Panc1 (cell line): ENCODE data around the gene HMCN2. TPM values are rescaled to one million over a fixed set of nuclear protein-coding genes. Genes with fewer than 3 reads are reported as not detected.

ENCODE experiments used
- ATAC-seq: fragments of 200-7000 bp; cut with Tn5 transposase; 2 replicates; pipeline ENCODE4 v1.9.1; 2020; ENCODE audit warnings: mild to moderate bottlenecking, moderate library complexity
- BruUV-seq: library from RNA; stranded (reverse); fragments of 400-500 nt; replicated peaks from 2 replicates; lab custom pipeline; 2021; lab: Mats Ljungman, UMichigan
- CTCF ChIA-PET: fragments of 300-600 bp; sonication (Branson Sonifier 250); formaldehyde crosslinking; loops from one replicate; lab custom pipeline; 2022; ENCODE audit warnings: antibody characterized with exemption; lab: Charles Lee
- POLR2A ChIA-PET: fragments of 300-600 bp; sonication (Branson Sonifier 250); formaldehyde crosslinking; loops from one replicate; lab custom pipeline; 2022; ENCODE audit warnings: antibody characterized with exemption; lab: Charles Lee
- DNase-seq: peaks from one replicate; pipeline ENCODE4 v3.0.0-alpha.2; 2010; ENCODE audit warnings: low read depth, low spot score
- H3K27ac ChIP-seq: 2 replicates; pipeline ENCODE4 v1.5.1; 2011; ENCODE audit warnings: mild to moderate bottlenecking, low read length, inconsistent platforms
- H3K27me3 ChIP-seq: fragments of 200-500 bp; sonication (Bioruptor generic); 2 replicates; pipeline ENCODE4 v1.6.0; 2014; ENCODE audit warnings: low read length, inconsistent platforms; ENCODE audit not compliant: control insufficient read depth, insufficient read depth
- H3K36me3 ChIP-seq: fragments of 200-500 bp; sonication (Bioruptor generic); 2 replicates; pipeline ENCODE4 v1.5.1; 2014; ENCODE audit warnings: inconsistent platforms, mild to moderate bottlenecking, low read length, moderate library complexity; ENCODE audit not compliant: control insufficient read depth, insufficient read depth
- H3K4me1 ChIP-seq: 2 replicates; pipeline ENCODE4 v1.5.1; 2011; ENCODE audit warnings: inconsistent platforms, mild to moderate bottlenecking, low read length, moderate library complexity; ENCODE audit not compliant: control insufficient read depth, insufficient read depth
- H3K4me3 ChIP-seq, 2 experiments: 2 replicates each; pipeline ENCODE4 v1.5.1; 2011 to 2012; ENCODE audit warnings: low read depth in 2 of 2, low read length in 2 of 2, mild to moderate bottlenecking in 2 of 2, inconsistent platforms in 1 of 2, moderate library complexity in 1 of 2
- H3K9me3 ChIP-seq: fragments of 200-500 bp; sonication (Bioruptor generic); 2 replicates; pipeline ENCODE4 v1.5.1; 2014; ENCODE audit warnings: low read depth, mild to moderate bottlenecking, inconsistent platforms, low read length, moderate library complexity; ENCODE audit not compliant: control insufficient read depth, insufficient read depth
- POLR2AphosphoS5 ChIP-seq: IDR thresholded peaks from 2 replicates; pipeline ENCODE4 v1.6.1; 2012; ENCODE audit warnings: mild to moderate bottlenecking, low read depth, low read length, moderate library complexity
- SIN3A ChIP-seq: IDR thresholded peaks from 2 replicates; pipeline ENCODE4 v1.6.1; 2012; ENCODE audit warnings: low read depth, mild to moderate bottlenecking, low read length, moderate library complexity, borderline replicate concordance; ENCODE audit not compliant: insufficient read depth
- TCF7L2 ChIP-seq: IDR thresholded peaks from 2 replicates; pipeline ENCODE4 v1.6.1; 2011; ENCODE audit warnings: mild to moderate bottlenecking, low read depth, low read length, inconsistent platforms
- in situ Hi-C: cut with HindIII; loops from 2 replicates; pipeline ENCODE4 v1.10.0; 2016; ENCODE audit warnings: low sequenced_read_pairs, low pct_unique_long_range_greater_than_20kb
- intact Hi-C: fragments of 100-400 bp; cut with micrococcal nuclease; formaldehyde crosslinking; loops from one replicate; pipeline ENCODE4 v1.10.0; 2022; ENCODE audit not compliant: unreplicated experiment
- total RNA-seq: library from RNA; stranded (reverse); gene quantifications from one replicate; pipeline ENCODE4 v1.2.1, GENCODE V29; 2021; ENCODE audit not compliant: unreplicated experiment
- TF ChIP-seq, protein P1 (sequence below): fragments of 450-650 bp; IDR thresholded peaks from 2 replicates; pipeline ENCODE4 v1.5.1; 2017; ENCODE audit warnings: mild to moderate bottlenecking
- TF ChIP-seq, protein P2 (sequence below), 2 experiments: IDR thresholded peaks; 2 replicates each; pipeline ENCODE4 v1.6.1; 2011 to 2012; ENCODE audit warnings: low read depth in 2 of 2, control low read depth in 1 of 2, low read length in 1 of 2, mild to moderate bottlenecking in 1 of 2, moderate library complexity in 1 of 2; ENCODE audit not compliant: insufficient read depth in 1 of 2

The HMCN2 gene
- total RNA-seq, 1 experiment from 2014 or later, result 0.05 TPM

DNA sequence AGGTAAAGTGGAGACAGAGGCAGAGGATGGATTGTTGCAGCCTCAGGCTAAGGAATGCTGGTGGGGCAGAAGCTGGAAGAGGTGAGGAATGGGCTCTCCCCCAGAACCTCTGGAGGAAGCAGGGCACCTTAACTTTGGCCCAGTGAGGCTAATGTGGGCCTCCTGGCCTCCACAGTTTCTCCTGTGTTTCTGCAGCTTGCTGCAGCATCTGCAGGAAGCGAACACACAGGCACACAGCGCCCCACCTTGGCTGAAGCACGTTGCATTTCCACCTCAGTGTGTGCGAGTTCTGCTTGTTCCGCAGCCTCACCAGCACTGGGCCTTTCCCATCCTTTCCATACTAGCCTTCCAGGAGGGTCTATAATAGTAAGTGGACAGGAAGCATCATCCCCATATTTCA, 152.0 kb downstream of the HMCN2 start:
- Histone ChIP-seq H3K36me3 (no peaks in the 10 kb centered on the region), H3K9me3 (no peaks in the 10 kb centered on the region), H3K27me3 (no peaks in the 10 kb centered on the region), H3K4me1 (no peaks in the 10 kb centered on the region), H3K27ac (no peak overlapping the region), H3K4me3 (no peak overlapping the region)
- intact Hi-C loops (loop anchor here (10.0 kb wide), 1 partner anchor 173 kb away; no protein-coding TSS in a partner anchor), in situ Hi-C loops (no loop called here)
- CTCF ChIA-PET, result interaction anchor here (0.7 kb wide), 1 partner anchor 45 kb away, joined by 9 read pairs; no protein-coding TSS in a partner anchor
- ATAC-seq (no peak), DNase-seq (no peak)
- POLR2A ChIA-PET, result no interaction called here
- TF ChIP-seq SIN3A, result no peak
- BruUV-seq, result no TSS peak

DNA sequence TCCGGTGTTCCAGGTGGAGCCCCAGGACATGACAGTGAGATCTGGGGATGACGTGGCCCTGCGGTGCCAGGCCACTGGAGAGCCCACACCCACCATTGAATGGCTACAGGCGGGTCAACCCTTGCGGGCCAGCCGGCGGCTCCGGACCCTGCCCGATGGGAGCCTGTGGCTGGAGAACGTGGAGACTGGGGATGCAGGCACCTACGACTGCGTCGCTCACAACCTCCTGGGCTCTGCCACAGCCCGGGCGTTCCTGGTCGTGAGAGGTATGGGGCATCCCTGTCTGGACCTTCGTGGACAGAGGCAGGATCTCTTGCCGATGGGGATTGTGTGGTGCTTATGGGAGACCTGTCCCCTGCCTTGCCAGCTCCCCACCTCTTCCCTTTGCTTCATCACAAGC, 153.2 kb downstream of the HMCN2 start:
- no peak overlapping the region for H3K27ac ChIP-seq
- DNase-seq (no peak), ATAC-seq (no peak)
- H3K36me3 ChIP-seq, result no peaks in the 10 kb centered on the region
- CTCF ChIA-PET, result no interaction called here
- intact Hi-C loops, result loop anchor here (10.0 kb wide), 1 partner anchor 174 kb away; no protein-coding TSS in a partner anchor
- no TSS peak for BruUV-seq
- POLR2A ChIA-PET, result no interaction called here
- H3K27me3 ChIP-seq, result no peaks in the 10 kb centered on the region
- no peaks in the 10 kb centered on the region for H3K9me3 ChIP-seq
- no peaks in the 10 kb centered on the region for H3K4me1 ChIP-seq
- TF ChIP-seq TCF7L2 (no peak), SIN3A (no peak), POLR2AphosphoS5 (no peak)
- TF ChIP-seq, protein P1, sequence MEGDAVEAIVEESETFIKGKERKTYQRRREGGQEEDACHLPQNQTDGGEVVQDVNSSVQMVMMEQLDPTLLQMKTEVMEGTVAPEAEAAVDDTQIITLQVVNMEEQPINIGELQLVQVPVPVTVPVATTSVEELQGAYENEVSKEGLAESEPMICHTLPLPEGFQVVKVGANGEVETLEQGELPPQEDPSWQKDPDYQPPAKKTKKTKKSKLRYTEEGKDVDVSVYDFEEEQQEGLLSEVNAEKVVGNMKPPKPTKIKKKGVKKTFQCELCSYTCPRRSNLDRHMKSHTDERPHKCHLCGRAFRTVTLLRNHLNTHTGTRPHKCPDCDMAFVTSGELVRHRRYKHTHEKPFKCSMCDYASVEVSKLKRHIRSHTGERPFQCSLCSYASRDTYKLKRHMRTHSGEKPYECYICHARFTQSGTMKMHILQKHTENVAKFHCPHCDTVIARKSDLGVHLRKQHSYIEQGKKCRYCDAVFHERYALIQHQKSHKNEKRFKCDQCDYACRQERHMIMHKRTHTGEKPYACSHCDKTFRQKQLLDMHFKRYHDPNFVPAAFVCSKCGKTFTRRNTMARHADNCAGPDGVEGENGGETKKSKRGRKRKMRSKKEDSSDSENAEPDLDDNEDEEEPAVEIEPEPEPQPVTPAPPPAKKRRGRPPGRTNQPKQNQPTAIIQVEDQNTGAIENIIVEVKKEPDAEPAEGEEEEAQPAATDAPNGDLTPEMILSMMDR, result no peak
- TF ChIP-seq, protein P2, sequence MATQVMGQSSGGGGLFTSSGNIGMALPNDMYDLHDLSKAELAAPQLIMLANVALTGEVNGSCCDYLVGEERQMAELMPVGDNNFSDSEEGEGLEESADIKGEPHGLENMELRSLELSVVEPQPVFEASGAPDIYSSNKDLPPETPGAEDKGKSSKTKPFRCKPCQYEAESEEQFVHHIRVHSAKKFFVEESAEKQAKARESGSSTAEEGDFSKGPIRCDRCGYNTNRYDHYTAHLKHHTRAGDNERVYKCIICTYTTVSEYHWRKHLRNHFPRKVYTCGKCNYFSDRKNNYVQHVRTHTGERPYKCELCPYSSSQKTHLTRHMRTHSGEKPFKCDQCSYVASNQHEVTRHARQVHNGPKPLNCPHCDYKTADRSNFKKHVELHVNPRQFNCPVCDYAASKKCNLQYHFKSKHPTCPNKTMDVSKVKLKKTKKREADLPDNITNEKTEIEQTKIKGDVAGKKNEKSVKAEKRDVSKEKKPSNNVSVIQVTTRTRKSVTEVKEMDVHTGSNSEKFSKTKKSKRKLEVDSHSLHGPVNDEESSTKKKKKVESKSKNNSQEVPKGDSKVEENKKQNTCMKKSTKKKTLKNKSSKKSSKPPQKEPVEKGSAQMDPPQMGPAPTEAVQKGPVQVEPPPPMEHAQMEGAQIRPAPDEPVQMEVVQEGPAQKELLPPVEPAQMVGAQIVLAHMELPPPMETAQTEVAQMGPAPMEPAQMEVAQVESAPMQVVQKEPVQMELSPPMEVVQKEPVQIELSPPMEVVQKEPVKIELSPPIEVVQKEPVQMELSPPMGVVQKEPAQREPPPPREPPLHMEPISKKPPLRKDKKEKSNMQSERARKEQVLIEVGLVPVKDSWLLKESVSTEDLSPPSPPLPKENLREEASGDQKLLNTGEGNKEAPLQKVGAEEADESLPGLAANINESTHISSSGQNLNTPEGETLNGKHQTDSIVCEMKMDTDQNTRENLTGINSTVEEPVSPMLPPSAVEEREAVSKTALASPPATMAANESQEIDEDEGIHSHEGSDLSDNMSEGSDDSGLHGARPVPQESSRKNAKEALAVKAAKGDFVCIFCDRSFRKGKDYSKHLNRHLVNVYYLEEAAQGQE (IDR thresholded peaks at IDR 0.05; ENCODE audit: insufficient read depth in 1 of 2, low read depth in 2 of 2, low read length in 1 of 2), result no peak
- in situ Hi-C loops, result no loop called here
- H3K4me3 ChIP-seq, result no peak overlapping the region

DNA sequence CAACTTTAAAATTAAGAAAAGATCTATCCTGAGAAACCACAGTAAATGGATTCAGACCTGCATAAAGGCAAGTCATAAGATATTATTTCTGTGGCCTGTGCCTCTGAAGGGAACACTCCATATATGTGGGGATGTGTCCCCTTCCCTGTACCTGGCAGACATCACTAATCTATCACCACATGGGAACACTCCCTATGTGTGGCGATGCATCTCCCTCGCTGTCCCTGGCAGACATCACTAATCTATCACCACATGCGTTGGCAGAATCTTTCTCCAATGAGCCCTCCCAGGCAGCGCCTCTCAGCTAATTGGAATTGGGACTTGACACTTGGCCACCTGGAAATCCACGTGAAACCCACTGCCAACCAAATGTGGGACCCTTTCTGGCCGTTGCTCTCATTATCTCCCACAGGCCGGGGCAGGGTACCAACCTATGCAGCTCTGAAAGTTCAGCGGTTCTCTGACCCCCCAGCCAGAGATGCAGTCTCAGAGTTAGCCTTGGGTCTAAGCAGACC, 154.0 kb downstream of the HMCN2 start:
- no peaks in the 10 kb centered on the region for H3K4me1 ChIP-seq
- intact Hi-C loops (loop anchor here (10.0 kb wide), 1 partner anchor 175 kb away; no protein-coding TSS in a partner anchor), in situ Hi-C loops (no loop called here)
- POLR2A ChIA-PET, result interaction anchor here (0.7 kb wide), 1 partner anchor 193 kb away, joined by 12 read pairs; no protein-coding TSS in a partner anchor
- no peaks in the 10 kb centered on the region for H3K36me3 ChIP-seq
- DNase-seq, result no peak
- ATAC-seq, result no peak
- no peak overlapping the region for H3K4me3 ChIP-seq
- TF ChIP-seq, protein P1, result no peak
- TF ChIP-seq POLR2AphosphoS5, result no peak
- no peak for TF ChIP-seq TCF7L2
- TF ChIP-seq, protein P2 (IDR thresholded peaks at IDR 0.05; ENCODE audit: insufficient read depth in 1 of 2, low read depth in 2 of 2, low read length in 1 of 2), result no peak
- TF ChIP-seq SIN3A, result no peak
- H3K27me3 ChIP-seq, result no peaks in the 10 kb centered on the region
- no TSS peak for BruUV-seq
- no peak overlapping the region for H3K27ac ChIP-seq
- H3K9me3 ChIP-seq, result no peaks in the 10 kb centered on the region
- CTCF ChIA-PET, result no interaction called here
